DOHH2 (cell line): Measurements from ENCODE around the gene LGI2.

Experiments used
- H3F3A ChIP-seq: fragments of 200-600 bp; sonication (generic), shearing (Covaris generic); 2 replicates; pipeline ENCODE4 v1.6.0; 2016; ENCODE audit warnings: antibody characterized with exemption, mild to moderate bottlenecking; ENCODE audit not compliant: control insufficient read depth, insufficient read depth
- H3K27ac ChIP-seq: fragments of 200-600 bp; sonication (generic); 2 replicates; pipeline ENCODE4 v1.5.1; 2014; ENCODE audit warnings: low read depth, mild to moderate bottlenecking, low read length, moderate library complexity
- H3K27me3 ChIP-seq: fragments of 200-600 bp; sonication (generic); 2 replicates; pipeline ENCODE4 v1.6.1; 2014; ENCODE audit warnings: mild to moderate bottlenecking, low read length, mixed read lengths; ENCODE audit not compliant: control insufficient read depth
- H3K36me3 ChIP-seq: fragments of 200-600 bp; sonication (generic); 2 replicates; pipeline ENCODE4 v1.6.1; 2014; ENCODE audit warnings: mild to moderate bottlenecking, low read length, moderate library complexity, mixed read lengths; ENCODE audit not compliant: control insufficient read depth
- H3K4me1 ChIP-seq: fragments of 200-600 bp; sonication (generic); 2 replicates; pipeline ENCODE4 v1.6.1; 2014; ENCODE audit warnings: mild to moderate bottlenecking, low read length, mixed read lengths; ENCODE audit not compliant: control insufficient read depth
- H3K4me2 ChIP-seq: fragments of 200-600 bp; sonication (generic); 2 replicates; pipeline ENCODE4 v1.6.0; 2014; ENCODE audit warnings: mild to moderate bottlenecking, low read length, moderate library complexity
- H3K4me3 ChIP-seq: fragments of 200-600 bp; sonication (generic); 2 replicates; pipeline ENCODE4 v1.5.1; 2014; ENCODE audit warnings: mild to moderate bottlenecking, low read length, mixed read lengths
- H3K79me2 ChIP-seq: fragments of 200-600 bp; sonication (generic); 2 replicates; pipeline ENCODE4 v1.6.1; 2014; ENCODE audit warnings: mild to moderate bottlenecking, low read length, mixed read lengths; ENCODE audit not compliant: control insufficient read depth
- H3K9me2 ChIP-seq: fragments of 200-600 bp; sonication (generic); replicated peaks from 2 replicates; pipeline ENCODE4 v1.6.1; 2014; ENCODE audit warnings: mild to moderate bottlenecking, low read length, mixed read lengths; ENCODE audit not compliant: control insufficient read depth
- H3K9me3 ChIP-seq: fragments of 200-600 bp; sonication (generic); 2 replicates; pipeline ENCODE4 v1.6.1; 2014; ENCODE audit warnings: antibody characterized with exemption, low read length, mixed read lengths; ENCODE audit not compliant: control insufficient read depth, insufficient read depth
- H4K20me1 ChIP-seq: fragments of 200-600 bp; sonication (generic); 2 replicates; pipeline ENCODE4 v1.6.0; 2014; ENCODE audit warnings: low read depth, mild to moderate bottlenecking, antibody characterized with exemption, low read length, moderate library complexity; ENCODE audit not compliant: control insufficient read depth, insufficient read depth
- EZH2phosphoT487 ChIP-seq: fragments of 200-600 bp; sonication (generic); IDR thresholded peaks from 2 replicates; pipeline ENCODE4 v1.6.1; 2017; ENCODE audit warnings: borderline replicate concordance, mild to moderate bottlenecking, antibody characterized with exemption, low read length, moderate library complexity, mixed read lengths
- TF ChIP-seq, protein P1 (sequence below): fragments of 200-600 bp; sonication (generic); IDR thresholded peaks from one replicate; pipeline ENCODE4 v1.5.1; 2014; ENCODE audit warnings: antibody characterized with exemption, mild to moderate bottlenecking, low read depth, low read length; ENCODE audit not compliant: poor library complexity, severe bottlenecking

LGI2 gene

DNA sequence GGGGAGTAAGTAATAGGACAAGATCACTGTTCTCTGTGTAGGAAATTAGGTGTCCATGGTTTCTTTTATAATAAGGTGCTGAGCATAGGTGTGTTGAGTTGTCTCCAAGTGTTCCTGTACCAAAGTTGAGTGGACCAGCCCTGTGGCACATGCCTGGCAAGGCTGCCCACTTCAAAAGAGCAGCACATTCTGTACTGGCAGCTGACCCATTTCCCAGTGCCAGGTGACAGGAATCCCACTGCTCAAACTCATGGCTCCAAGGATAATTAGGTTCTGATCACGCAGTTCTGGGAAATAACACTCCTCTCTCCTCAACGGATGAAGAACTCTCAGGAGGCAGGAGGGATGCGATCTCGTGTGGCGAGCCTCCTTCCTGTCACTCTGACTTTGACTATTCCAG lies 12.8 kb upstream of the LGI2 start:
- Histone ChIP-seq H4K20me1 (no peaks in the 10 kb centered on the region), H3K9me2 (no peaks in the 10 kb centered on the region), H3K79me2 (no peaks in the 10 kb centered on the region), H3K4me3 (no peak overlapping the region), H3K4me1 (no peaks in the 10 kb centered on the region), H3K27me3 (no peaks in the 10 kb centered on the region; the same call in 1 of the 2 replicates), H3K4me2 (no peak overlapping the region), H3F3A (no peaks in the 10 kb centered on the region), H3K36me3 (no peaks in the 10 kb centered on the region), H3K9me3 (no peaks in the 10 kb centered on the region), H3K27ac (no peak overlapping the region)
- TF ChIP-seq, protein P1, sequence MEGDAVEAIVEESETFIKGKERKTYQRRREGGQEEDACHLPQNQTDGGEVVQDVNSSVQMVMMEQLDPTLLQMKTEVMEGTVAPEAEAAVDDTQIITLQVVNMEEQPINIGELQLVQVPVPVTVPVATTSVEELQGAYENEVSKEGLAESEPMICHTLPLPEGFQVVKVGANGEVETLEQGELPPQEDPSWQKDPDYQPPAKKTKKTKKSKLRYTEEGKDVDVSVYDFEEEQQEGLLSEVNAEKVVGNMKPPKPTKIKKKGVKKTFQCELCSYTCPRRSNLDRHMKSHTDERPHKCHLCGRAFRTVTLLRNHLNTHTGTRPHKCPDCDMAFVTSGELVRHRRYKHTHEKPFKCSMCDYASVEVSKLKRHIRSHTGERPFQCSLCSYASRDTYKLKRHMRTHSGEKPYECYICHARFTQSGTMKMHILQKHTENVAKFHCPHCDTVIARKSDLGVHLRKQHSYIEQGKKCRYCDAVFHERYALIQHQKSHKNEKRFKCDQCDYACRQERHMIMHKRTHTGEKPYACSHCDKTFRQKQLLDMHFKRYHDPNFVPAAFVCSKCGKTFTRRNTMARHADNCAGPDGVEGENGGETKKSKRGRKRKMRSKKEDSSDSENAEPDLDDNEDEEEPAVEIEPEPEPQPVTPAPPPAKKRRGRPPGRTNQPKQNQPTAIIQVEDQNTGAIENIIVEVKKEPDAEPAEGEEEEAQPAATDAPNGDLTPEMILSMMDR, result no peak
- no peak for TF ChIP-seq EZH2phosphoT487

DNA sequence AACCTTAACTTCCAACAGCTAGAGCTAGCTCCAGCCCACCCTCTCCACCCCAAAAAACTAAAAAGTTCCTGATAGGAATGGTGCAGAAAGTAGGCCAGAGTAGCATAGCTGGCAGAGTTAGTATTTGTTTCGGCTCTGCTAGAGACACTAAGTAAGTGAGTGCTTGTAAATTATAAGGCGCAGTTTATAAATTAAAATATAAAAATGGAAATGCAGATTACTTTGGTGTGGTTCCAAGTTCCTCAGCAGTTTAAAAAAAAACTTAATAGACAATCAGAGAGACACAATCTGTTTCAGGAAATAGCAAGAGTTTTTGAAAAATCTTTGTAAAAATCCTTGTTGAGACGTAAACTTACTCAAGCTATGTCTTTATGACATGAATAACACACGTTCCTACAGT lies 2.8 kb upstream of the LGI2 start:
- Histone ChIP-seq H3K36me3 (no peaks in the 10 kb centered on the region), H3K9me3 (no peaks in the 10 kb centered on the region), H3K79me2 (no peaks in the 10 kb centered on the region), H3K4me1 (no peaks in the 10 kb centered on the region), H3K27me3 (peaks cover 9% of the 10 kb centered on the region; the same call in 1 of the 2 replicates), H3K4me3 (no peak overlapping the region), H3K27ac (no peak overlapping the region), H4K20me1 (no peaks in the 10 kb centered on the region), H3K9me2 (no peaks in the 10 kb centered on the region; the same call in 1 of the 2 replicates), H3F3A (no peaks in the 10 kb centered on the region), H3K4me2 (no peak overlapping the region)
- TF ChIP-seq, protein P1, result no peak
- no peak for TF ChIP-seq EZH2phosphoT487

DNA sequence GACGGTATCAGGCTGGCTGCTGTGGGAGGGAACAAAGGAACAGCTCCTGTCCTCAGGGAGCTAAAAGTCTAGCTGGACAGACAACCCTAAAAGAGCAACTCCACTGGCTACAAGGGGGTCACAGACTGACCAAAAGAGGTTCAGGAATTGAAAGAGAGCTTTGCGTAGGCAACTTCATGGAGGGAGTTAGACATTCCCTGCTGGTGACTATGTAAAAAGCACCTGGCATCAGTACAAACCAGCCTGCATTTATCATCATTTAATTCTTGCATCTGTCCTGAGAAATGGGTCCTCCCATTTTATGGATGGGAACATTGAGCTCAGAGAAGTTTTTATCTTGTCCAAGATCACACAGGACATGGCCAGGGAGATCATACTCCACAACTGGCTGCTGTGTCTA lies 1.4 kb upstream of the LGI2 start:
- H3K27ac ChIP-seq, result no peak overlapping the region
- no peak for TF ChIP-seq EZH2phosphoT487
- TF ChIP-seq, protein P1, result no peak
- no peaks in the 10 kb centered on the region for H3F3A ChIP-seq
- H3K36me3 ChIP-seq, result no peaks in the 10 kb centered on the region
- peaks cover 6% of the 10 kb centered on the region; the same call in 1 of the 2 replicates for H3K27me3 ChIP-seq
- H3K4me1 ChIP-seq, result no peaks in the 10 kb centered on the region
- H3K9me2 ChIP-seq, result no peaks in the 10 kb centered on the region; the same call in 1 of the 2 replicates
- H3K79me2 ChIP-seq, result no peaks in the 10 kb centered on the region
- H4K20me1 ChIP-seq, result no peaks in the 10 kb centered on the region
- H3K9me3 ChIP-seq, result no peaks in the 10 kb centered on the region
- H3K4me3 ChIP-seq, result no peak overlapping the region
- H3K4me2 ChIP-seq, result no peak overlapping the region
